Stimulated activated naive CD8-positive, alpha-beta T cell treated with anti-CD3 and anti-CD28 coated beads, Interleukin-15, amount 100 ng/mL, for 72 hours (primary cell): ENCODE results near the gene FGGY.
"Not testable (repeated sequence)": the region's sequence is repeated elsewhere in the genome, so short reads cannot be mapped to it uniquely, and the experiment has no call there.

Source experiments
- ATAC-seq: fragments of 150-1000 bp; cut with Tn5 transposase; 2 replicates; pipeline ENCODE4 v1.10.0; 2021; ENCODE audit warnings: mild to moderate bottlenecking, moderate library complexity
- DNase-seq, 2 donors: peaks; one replicate each; pipeline ENCODE4 v3.0.0; 2021 to 2022
- H3K27ac Mint-ChIP-seq, 2 donors: one replicate each; pipeline ENCODE4 v1.8.0; 2022; ENCODE audit warnings: mild to moderate bottlenecking in 2 of 2, mixed read lengths in 2 of 2, moderate library complexity in 2 of 2
- H3K27me3 Mint-ChIP-seq: one replicate; pipeline ENCODE4 v1.8.0; 2022; ENCODE audit warnings: mixed read lengths
- H3K4me1 Mint-ChIP-seq: one replicate; pipeline ENCODE4 v1.8.0; 2022; ENCODE audit warnings: mild to moderate bottlenecking, mixed read lengths
- H3K4me3 Mint-ChIP-seq, 2 donors: one replicate each; pipeline ENCODE4 v1.8.0; 2022; ENCODE audit warnings: mild to moderate bottlenecking in 2 of 2, mixed read lengths in 2 of 2, moderate library complexity in 1 of 2
- H3K9me3 Mint-ChIP-seq, 2 donors: one replicate each; pipeline ENCODE4 v1.8.0; 2022; ENCODE audit warnings: mixed read lengths in 2 of 2

Gene FGGY

DNA sequence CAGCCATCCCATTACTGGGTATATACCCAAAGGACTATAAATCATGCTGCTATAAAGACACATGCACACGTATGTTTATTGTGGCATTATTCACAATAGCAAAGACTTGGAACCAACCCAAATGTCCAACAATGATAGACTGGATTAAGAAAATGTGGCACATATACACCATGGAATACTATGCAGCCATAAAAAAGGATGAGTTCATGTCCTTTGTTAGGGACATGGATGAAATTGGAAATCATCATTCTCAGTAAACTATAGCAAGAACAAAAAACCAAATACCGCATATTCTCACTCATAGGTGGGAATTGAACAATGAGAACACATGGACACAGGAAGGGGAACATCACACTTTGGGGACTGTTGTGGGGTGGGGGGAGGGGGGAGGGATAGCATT, 241.6 kb downstream of the FGGY start:
- DNase-seq, H3K27me3 Mint-ChIP-seq, H3K4me1 Mint-ChIP-seq, H3K4me3 Mint-ChIP-seq, H3K27ac Mint-ChIP-seq, H3K9me3 Mint-ChIP-seq, ATAC-seq: not testable (repeated sequence)

DNA sequence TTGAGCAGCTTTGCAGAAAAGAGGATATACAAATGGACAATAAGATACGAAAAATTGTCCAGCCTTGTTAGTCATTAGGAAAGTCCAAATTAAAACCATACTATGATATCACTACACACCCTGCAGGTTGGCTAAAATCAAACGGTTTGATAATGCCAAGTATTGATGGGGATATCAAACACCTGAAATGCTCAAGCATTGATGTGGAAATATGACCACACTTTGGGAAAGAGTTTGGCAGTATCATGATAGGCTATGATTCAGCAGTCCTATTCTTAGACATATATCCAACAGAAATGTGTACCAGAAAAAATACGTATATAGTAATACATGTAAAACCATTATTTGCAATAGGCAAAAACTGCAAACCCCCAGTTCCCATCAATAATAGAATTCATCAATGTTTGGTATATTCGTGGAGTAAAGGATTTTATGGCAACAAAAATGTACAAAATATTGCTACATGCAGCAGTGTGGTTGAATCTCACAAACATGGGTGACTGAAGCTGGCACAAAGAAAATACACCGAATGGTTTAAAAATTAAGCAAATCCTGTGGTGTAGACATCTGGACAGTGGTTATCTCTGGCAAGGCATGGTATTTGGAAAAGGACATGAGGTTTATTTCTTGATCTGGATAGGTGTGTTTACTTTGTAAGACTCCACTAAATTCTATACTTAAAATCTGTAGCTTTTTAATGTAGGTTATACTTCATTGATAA, 243.2 kb downstream of the FGGY start:
- Mint-ChIP-seq H3K9me3 (no peaks in the 10 kb centered on the region), H3K27me3 (no peaks in the 10 kb centered on the region), H3K4me3 (no peak overlapping the region), H3K4me1 (peaks cover 11% of the 10 kb centered on the region), H3K27ac (no peak overlapping the region)
- DNase-seq (no peak), ATAC-seq (no peak)

DNA sequence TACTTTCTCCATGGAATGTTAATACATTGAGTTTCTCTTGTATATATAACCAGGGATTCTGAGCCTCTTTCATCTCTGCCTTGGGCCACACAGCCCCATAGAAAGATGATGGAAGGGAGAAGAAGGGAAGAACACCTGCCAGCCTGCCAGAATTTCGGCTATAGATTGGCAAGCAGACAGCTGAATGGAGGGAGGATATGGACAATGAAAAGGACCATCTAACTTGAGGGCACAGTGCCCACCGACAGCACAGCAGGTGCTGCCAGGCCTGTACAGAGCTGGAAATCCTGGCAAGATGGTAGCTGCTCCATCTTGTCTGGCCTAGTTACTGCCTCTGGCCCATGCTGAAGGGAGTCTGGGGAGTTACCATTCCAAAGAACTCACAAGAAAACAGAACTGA, 244.3 kb downstream of the FGGY start:
- Mint-ChIP-seq H3K4me3 (no peak overlapping the region), H3K4me1 (peaks cover 11% of the 10 kb centered on the region), H3K27ac (no peak overlapping the region), H3K9me3 (no peaks in the 10 kb centered on the region), H3K27me3 (no peaks in the 10 kb centered on the region)
- ATAC-seq (no peak), DNase-seq (no peak)

DNA sequence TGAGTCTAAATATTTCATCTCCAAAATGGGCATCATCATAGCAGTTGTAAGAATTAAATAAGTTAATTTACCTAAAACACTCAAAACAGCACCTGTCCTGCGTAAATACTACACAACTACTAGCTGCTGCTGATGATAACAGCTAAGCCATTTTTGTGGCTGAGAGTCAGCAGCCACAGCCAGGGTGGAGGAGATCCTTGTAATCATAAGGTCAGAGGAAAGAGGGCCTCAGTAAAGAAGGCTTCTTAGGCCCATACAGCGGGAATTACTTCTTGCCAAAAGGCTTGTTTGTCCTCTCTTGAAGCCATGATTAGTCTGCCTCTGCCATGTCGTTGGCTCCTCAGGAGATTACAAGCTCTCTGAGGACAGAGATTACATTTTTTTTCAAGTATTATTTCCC, 245.0 kb downstream of the FGGY start:
- H3K4me3 Mint-ChIP-seq: no peak overlapping the region
- DNase-seq: no peak
- H3K27ac Mint-ChIP-seq: peak overlapping the region in 1 of 2 donors; percentile 75
- ATAC-seq: no peak
- no peaks in the 10 kb centered on the region for H3K27me3 Mint-ChIP-seq
- no peaks in the 10 kb centered on the region for H3K9me3 Mint-ChIP-seq
- H3K4me1 Mint-ChIP-seq: peaks cover 11% of the 10 kb centered on the region

DNA sequence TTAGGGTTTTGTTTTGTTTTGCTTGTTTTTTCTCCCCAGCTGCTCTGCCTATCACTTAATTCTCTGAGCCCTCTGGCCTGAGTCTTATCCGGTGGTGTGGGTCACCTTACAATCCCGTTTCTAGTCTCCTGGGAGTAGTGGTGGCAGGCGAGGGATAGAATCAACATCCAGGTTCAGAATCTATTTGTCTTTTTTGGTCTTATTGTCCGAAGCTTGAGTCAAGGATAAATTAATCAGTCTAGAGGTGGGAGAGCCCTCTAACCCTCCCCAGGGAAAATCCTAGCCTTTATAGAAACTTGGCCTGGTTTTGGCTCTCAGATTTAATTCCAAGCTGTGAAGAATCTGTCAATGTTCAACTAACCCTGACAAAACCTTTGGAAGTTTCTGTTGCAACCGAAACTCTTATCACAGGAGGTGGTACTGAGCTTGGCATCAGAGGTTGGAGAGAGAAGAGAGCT, 246.3 kb downstream of the FGGY start:
- DNase-seq (no peak), ATAC-seq (no peak)
- H3K4me3 Mint-ChIP-seq: no peak overlapping the region
- H3K27ac Mint-ChIP-seq: no peak overlapping the region
- H3K4me1 Mint-ChIP-seq: peaks cover 11% of the 10 kb centered on the region
- no peaks in the 10 kb centered on the region for H3K27me3 Mint-ChIP-seq
- H3K9me3 Mint-ChIP-seq: no peaks in the 10 kb centered on the region

DNA sequence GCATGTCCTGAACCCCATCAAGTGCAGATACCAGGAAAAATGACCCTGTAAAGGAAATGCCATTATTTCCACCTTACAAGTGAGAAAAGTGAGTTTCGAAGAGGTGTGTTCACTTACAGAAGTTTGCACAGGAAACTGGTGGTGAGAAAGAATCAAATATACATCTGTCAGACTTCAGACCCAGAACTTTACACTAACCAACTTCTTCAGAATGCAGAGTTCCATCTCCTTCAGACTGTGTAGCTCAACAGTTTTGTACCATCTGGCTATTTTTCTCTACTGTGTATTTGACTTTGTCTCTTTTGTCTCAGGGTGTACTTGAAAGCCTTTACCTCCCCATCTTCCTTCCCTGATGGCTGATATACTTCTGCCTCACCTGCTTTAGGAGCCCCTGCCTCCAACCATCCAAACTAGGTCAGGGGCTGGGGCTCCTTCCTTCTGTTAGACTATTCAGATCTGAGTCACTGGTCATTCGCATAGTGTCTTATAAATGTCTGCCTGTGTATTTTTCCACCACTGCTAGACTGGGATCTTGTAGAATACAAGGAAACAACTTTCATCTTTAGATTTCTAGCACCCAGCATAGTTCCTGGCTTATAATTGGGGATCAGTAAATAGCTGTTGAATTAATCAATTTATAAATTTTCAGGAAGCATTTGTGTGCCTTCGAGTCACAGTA, 247.9 kb downstream of the FGGY start:
- Mint-ChIP-seq H3K4me3 (no peak overlapping the region), H3K27me3 (no peaks in the 10 kb centered on the region), H3K9me3 (no peaks in the 10 kb centered on the region), H3K27ac (peak overlapping the region; percentile 29 to 74), H3K4me1 (peaks cover 11% of the 10 kb centered on the region)
- DNase-seq (no peak), ATAC-seq (no peak)

DNA sequence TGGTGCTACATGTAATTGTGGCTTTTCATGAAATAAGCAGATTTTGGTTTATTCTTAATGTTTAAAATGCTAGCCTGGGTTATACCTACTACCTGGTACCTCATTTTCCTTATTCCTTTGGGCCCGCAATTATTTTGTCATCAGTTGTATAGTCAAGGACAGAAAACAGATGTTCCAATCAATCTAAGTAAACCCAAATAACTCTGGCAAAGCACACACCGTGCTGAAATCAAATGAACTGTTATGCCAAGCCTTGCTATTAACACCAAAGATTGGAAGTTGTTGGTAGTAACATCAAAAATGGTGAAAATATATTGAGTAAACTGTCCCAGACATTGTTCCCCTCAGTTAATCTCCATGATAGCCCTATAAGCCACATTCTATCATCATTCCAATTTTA, 248.9 kb downstream of the FGGY start:
- H3K27ac Mint-ChIP-seq: no peak overlapping the region
- DNase-seq (no peak), ATAC-seq (no peak)
- H3K27me3 Mint-ChIP-seq: no peaks in the 10 kb centered on the region
- H3K9me3 Mint-ChIP-seq: no peaks in the 10 kb centered on the region
- no peak overlapping the region for H3K4me3 Mint-ChIP-seq
- H3K4me1 Mint-ChIP-seq: peaks cover 11% of the 10 kb centered on the region

DNA sequence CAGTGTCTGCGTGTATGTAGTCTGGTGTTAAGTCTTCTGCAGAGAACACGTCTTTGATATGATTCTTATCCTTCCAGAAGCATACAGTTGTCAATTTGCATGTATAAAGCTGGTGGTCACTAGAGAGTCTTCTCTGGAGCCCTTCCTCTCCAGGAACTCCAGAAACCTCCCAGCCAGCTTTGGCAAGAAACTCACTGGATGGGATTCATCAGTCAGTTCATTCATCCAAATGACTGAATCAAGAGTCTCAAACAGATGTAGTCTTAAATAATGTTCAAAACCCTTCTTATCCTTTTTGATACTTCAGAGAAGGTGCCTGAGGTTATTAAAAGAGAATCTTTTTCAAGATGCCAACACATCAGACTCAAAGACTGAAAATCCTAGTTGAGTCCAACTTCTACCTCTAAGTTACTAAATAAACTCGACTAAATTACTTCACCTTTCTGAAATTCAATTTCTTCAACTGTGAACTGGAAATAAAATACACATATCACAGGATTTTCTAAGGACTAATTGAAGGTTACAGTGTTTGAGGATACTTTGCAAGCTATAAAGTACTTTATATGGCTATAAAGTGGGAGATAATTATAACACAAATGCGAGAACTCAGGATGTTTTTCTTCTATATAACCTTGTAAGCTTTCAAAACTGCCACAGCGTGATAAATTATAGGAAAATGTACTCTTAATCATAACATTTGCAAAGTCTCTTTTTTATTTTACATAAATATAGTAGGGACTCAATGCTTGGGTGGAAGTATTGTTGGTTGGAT, 252.4 kb downstream of the FGGY start:
- Mint-ChIP-seq H3K9me3 (no peaks in the 10 kb centered on the region), H3K4me1 (peaks cover 9% of the 10 kb centered on the region), H3K27me3 (no peaks in the 10 kb centered on the region), H3K4me3 (no peak overlapping the region), H3K27ac (no peak overlapping the region)
- no peak for ATAC-seq
- no peak for DNase-seq

DNA sequence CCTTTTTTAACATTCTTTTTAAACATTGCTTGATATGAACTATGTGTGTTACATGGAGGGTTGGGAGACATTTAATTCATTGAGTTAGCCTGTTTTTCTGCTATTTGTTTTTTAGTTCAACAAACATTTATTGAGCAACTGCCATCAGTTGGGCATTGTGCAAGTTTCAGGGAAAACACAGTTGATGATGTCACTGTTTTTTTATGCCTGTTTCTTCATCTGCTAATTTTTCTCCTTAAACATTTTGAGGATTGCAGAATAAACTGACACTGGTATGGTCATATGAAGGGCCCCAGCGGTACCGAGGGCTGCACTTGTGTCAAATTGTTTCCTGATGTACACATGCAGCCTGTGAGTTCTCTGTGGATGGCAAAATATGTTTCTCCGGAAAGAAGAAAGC, 253.0 kb downstream of the FGGY start:
- H3K27me3 Mint-ChIP-seq: no peaks in the 10 kb centered on the region
- H3K9me3 Mint-ChIP-seq: no peaks in the 10 kb centered on the region
- ATAC-seq (no peak), DNase-seq (no peak)
- no peak overlapping the region for H3K27ac Mint-ChIP-seq
- H3K4me3 Mint-ChIP-seq: no peak overlapping the region
- H3K4me1 Mint-ChIP-seq: peaks cover 2% of the 10 kb centered on the region

DNA sequence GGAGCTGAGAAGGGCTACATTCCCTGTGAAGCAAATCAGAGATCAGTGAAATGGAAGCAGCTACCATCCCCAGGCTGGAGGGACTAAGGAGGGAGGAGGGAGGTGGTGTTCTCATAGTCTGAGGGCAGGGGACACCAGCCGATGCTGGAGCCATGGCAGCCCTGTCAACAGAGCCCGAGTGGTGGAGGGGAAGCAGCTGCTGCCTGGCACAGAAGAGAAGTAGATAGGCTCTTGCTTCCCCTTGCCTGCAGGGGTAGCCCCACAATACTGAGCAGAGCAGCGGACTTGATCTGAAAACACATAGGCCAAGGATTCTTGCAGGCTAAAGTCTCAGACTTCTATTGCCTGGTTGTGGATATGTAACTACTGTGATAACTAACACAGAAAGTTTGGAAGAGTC, 255.1 kb downstream of the FGGY start:
- H3K27ac Mint-ChIP-seq: peak overlapping the region; percentile 23 to 82

DNA sequence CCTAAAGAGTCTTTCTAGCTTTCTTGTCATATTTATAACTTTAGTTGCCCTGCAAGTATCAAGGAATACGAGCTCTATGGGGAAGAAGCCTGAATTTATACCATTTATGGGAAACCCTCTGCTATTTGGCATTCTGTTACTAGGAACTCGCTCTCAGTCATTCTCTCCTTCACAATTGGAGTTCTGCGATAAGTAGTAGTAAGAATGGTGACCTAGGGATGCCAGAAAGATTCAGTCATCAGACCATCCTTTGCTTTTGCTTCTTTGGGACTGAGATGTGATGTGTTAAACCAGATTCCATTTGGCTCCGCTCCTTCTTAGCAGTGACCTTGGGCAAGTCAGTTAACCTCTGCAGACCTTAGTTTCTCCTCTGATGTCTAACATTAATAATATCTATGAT, 256.5 kb downstream of the FGGY start:
- ATAC-seq: no peak
- Mint-ChIP-seq H3K4me1 (no peaks in the 10 kb centered on the region), H3K27ac (no peak overlapping the region), H3K9me3 (peaks cover 10 to 13% of the 10 kb centered on the region in 2 donors), H3K4me3 (no peak overlapping the region), H3K27me3 (no peaks in the 10 kb centered on the region)
- DNase-seq: no peak

More for the DNA sequence above, 255.1 kb downstream of the FGGY start:
- no peaks in the 10 kb centered on the region for H3K4me1 Mint-ChIP-seq
- no peaks in the 10 kb centered on the region for H3K27me3 Mint-ChIP-seq
- ATAC-seq (no peak), DNase-seq (no peak)
- H3K4me3 Mint-ChIP-seq: no peak overlapping the region
- H3K9me3 Mint-ChIP-seq: no peaks in the 10 kb centered on the region

DNA sequence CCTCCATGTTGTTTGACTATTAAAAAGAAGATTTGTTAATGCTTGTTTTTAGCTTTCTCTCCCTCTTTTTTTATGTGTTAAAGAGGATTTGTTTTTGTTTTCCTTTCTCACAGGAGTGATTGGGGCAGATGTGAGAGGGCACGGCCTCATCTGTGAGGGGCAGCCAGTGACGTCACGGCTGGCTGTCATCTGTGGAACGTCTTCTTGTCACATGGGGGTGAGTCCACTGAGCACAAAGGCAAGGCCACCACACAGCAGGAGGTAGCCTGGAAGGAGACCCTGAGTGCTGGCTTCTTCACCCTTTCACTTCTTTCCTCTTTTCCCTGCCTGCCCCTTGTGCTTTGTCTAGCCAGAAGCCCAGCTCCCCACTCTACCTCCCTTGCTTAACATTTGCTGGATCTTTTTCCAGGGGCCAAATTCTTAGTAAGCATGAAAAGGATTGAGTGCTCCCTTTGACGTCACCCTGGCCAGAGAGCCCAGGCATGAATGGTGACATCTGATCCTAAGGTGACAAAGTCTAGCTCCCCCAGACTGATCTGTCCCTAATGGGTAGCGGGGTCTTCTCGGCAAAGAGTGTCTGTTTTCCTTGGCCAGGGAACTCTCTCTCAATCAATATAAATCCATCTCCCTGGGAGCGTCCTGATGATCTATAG, 257.2 kb downstream of the FGGY start:
- H3K27me3 Mint-ChIP-seq: no peaks in the 10 kb centered on the region
- H3K27ac Mint-ChIP-seq: peak overlapping the region in 1 of 2 donors; percentile 40
- H3K4me1 Mint-ChIP-seq: no peaks in the 10 kb centered on the region
- no peak overlapping the region for H3K4me3 Mint-ChIP-seq
- H3K9me3 Mint-ChIP-seq: peaks cover 12 to 15% of the 10 kb centered on the region in 2 donors
- DNase-seq (no peak), ATAC-seq (no peak)

DNA sequence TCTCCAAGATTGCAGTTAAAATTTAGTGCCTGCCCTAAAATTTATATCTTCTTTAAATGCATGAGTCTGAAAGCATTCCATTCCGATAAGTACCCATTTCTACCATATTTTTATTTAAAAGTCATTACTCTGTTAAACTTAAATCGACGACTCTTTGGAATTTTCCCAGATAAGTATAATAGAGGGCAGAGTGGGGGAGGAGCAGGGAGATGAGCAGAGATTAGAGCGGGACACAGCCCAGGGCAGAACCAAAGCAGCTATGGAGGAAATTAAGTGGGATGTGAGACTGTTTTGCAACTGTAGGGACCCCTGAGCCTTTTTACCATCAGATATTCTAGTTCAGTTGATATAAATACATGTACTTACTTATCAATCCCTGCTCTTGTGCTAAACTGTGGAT, 257.9 kb downstream of the FGGY start:
- no peaks in the 10 kb centered on the region for H3K4me1 Mint-ChIP-seq
- no peaks in the 10 kb centered on the region for H3K27me3 Mint-ChIP-seq
- no peak for ATAC-seq
- H3K4me3 Mint-ChIP-seq: no peak overlapping the region
- H3K27ac Mint-ChIP-seq: peak overlapping the region in 1 of 2 donors; percentile 63
- peaks cover 12 to 15% of the 10 kb centered on the region in 2 donors for H3K9me3 Mint-ChIP-seq
- DNase-seq: no peak

DNA sequence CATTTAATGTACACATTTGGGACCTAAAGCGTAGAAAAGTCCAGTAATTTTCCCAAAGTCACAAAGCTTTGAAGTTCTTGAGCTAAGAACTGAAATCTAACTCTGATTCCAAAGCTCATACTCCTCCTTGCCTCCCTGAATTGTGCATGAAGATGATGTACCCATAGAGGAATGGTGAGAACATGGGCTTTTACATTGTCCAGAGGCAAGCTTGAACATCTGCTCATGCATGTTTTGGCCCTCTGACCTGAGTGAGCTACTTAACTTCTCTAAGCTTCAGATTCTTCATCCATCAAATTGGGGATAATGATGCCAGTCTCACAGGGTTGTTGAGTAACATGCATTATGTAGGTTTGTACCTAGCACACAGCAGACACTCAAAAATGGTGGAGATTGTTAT, 259.5 kb downstream of the FGGY start:
- Mint-ChIP-seq H3K4me3 (no peak overlapping the region), H3K27ac (no peak overlapping the region), H3K4me1 (peaks cover 8% of the 10 kb centered on the region), H3K27me3 (no peaks in the 10 kb centered on the region), H3K9me3 (peaks cover 12 to 15% of the 10 kb centered on the region in 2 donors)
- ATAC-seq (no peak), DNase-seq (no peak)

DNA sequence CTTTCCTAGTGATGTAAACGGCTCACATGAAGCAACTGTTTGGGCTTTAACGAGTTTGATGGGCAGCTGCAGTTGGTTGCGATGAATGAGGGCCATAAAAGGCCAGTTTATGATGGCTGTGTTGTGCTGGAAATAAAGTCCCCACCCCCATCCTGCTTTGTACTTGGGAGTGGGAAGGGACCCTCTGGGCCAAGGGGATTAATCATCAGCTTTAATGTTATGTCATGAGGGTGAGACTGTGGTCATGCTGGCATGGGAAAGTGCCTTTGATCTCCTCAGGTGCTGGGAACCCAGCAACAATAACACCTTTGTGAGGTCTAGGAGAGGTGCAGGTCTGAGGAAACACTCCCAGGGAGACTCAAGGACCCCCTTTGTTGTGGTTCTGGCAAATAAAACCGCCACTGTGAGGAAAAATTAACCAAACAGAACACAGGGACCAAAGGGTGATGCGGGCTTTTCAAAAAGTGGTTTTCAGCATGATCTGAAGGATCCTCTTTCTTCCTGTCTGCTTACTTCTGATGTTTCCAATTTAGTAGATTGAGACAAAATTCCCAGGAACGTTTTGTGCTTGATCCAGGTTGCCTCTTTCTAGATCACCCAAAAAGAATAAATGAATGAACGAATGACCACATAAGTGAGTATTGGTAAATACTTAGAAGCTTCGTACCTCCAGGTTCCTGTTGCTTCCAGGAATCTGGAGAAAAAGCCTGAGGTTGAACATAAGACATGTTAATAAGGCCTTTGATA, 260.1 kb downstream of the FGGY start:
- no peak overlapping the region for H3K4me3 Mint-ChIP-seq
- no peak for DNase-seq
- H3K9me3 Mint-ChIP-seq: peaks cover 12 to 15% of the 10 kb centered on the region in 2 donors
- H3K27ac Mint-ChIP-seq: no peak overlapping the region
- no peak for ATAC-seq
- H3K27me3 Mint-ChIP-seq: no peaks in the 10 kb centered on the region
- H3K4me1 Mint-ChIP-seq: peaks cover 8% of the 10 kb centered on the region
